Tibial nerve (tissue), 4 donors: Measurements from ENCODE around the gene SIM1. TPM values are rescaled to one million over a fixed set of nuclear protein-coding genes. Genes with fewer than 3 reads are reported as not detected.
A peak's percentile ranks its signal among the peaks of the same experiment; 100 is the strongest.

Experiments used
- DNase-seq, 2 donors: peaks; one replicate each; pipeline ENCODE4 v3.0.0-alpha.2; 2019; ENCODE audit warnings: low spot score in 2 of 2
- H3K27ac ChIP-seq, 4 donors: fragments of 200-600 bp; sonication (generic) in 3 of 4; one replicate each; pipeline ENCODE4 v1.5.1; 2017 to 2019; ENCODE audit warnings: mild to moderate bottlenecking in 1 of 4
- H3K27me3 ChIP-seq, 2 donors: fragments of 200-600 bp; sonication (generic) in 1 of 2; one replicate each; pipeline versions ENCODE4 v1.5.1 to v1.6.0; 2017 to 2019
- H3K36me3 ChIP-seq, 3 donors: fragments of 200-600 bp; sonication (generic); one replicate each; pipeline ENCODE4 v1.5.1; 2018 to 2019
- H3K4me1 ChIP-seq, 4 donors: fragments of 200-600 bp; sonication (generic) in 3 of 4; one replicate each; pipeline ENCODE4 v1.5.1; 2017 to 2019
- H3K4me3 ChIP-seq, 4 donors: fragments of 200-600 bp; sonication (generic) in 3 of 4; one replicate each; pipeline ENCODE4 v1.5.1; 2017 to 2019; ENCODE audit warnings: mild to moderate bottlenecking in 1 of 4, moderate library complexity in 1 of 4
- H3K9me3 ChIP-seq, 4 donors: fragments of 200-600 bp; sonication (generic) in 3 of 4; one replicate each; pipeline ENCODE4 v1.5.1; 2017 to 2019
- CTCF ChIP-seq, 5 experiments: fragments of 200-600 bp in 3 of 5; fragments of 450-650 bp in 2 of 5; sonication (generic) in 3 of 5; IDR thresholded peaks; one replicate each; pipeline ENCODE4 v1.5.1; 2016 to 2019; ENCODE audit warnings: antibody characterized with exemption in 5 of 5, mild to moderate bottlenecking in 3 of 5, moderate library complexity in 2 of 5
- EP300 ChIP-seq, 2 donors: sonication (generic); formaldehyde crosslinking; IDR thresholded peaks; one replicate each; pipeline ENCODE4 v1.6.1; 2017; ENCODE audit warnings: antibody characterized with exemption in 2 of 2, mild to moderate bottlenecking in 1 of 2
- POLR2A ChIP-seq, 2 donors: fragments of 450-650 bp; IDR thresholded peaks; one replicate each; pipeline ENCODE4 v1.6.1; 2017; ENCODE audit warnings: antibody characterized with exemption in 2 of 2, mild to moderate bottlenecking in 2 of 2, moderate library complexity in 2 of 2
- WGBS, 2 donors: methylation state at CpG; one replicate each; pipeline ENCODE4 v1.1.5; 2018; 5-methylcytosine and 5-hydroxymethylcytosine counted together
- total RNA-seq, 4 donors: library from RNA; depleted of rRNA; stranded (reverse); fragments of >200 nt; gene quantifications; one replicate each; pipeline ENCODE4 v1.1.0, GENCODE V29; 2016

SIM1 gene
- total RNA-seq, 4 donors from 2014 or later, result not detected

- Histone ChIP-seq H3K4me1 (peaks cover 0 to 50% (median 4%) of the 10 kb centered on the region in 4 donors), H3K9me3 (peaks cover 0 to 9% (median 0%) of the 10 kb centered on the region in 4 donors), H3K27ac (no peak overlapping the region), H3K36me3 (no peaks in the 10 kb centered on the region), H3K4me3 (no peak overlapping the region), H3K27me3 (peaks cover 20 to 100% of the 10 kb centered on the region in 2 donors)
- DNase-seq, result no peak
- TF ChIP-seq POLR2A (IDR thresholded peaks at IDR 0.05) (no peak), EP300 (IDR thresholded peaks at IDR 0.05) (no peak), CTCF (IDR thresholded peaks at IDR 0.05) (no peak)
Observed at GRCh38 chr6:100459592-100460184, 5.0 kb downstream of the SIM1 start.

GRCh38 chr6:100458841-100459591, 5.7 kb downstream of the SIM1 start:
- Histone ChIP-seq H3K27ac (no peak overlapping the region), H3K9me3 (peaks cover 0 to 9% (median 0%) of the 10 kb centered on the region in 4 donors), H3K4me3 (no peak overlapping the region), H3K4me1 (peaks cover 0 to 50% (median 2%) of the 10 kb centered on the region in 4 donors), H3K36me3 (no peaks in the 10 kb centered on the region), H3K27me3 (peaks cover 20 to 100% of the 10 kb centered on the region in 2 donors)
- no peak for DNase-seq
- TF ChIP-seq EP300 (IDR thresholded peaks at IDR 0.05) (peak in 1 of 2 donors; percentile 4), CTCF (IDR thresholded peaks at IDR 0.05) (no peak), POLR2A (IDR thresholded peaks at IDR 0.05) (no peak)
- 22 to 24% methylated on average over 10 of the region's 10 CpGs for WGBS, 2 donors

- H3K36me3 ChIP-seq, result no peaks in the 10 kb centered on the region
- no peak for DNase-seq
- peaks cover 16 to 100% of the 10 kb centered on the region in 2 donors for H3K27me3 ChIP-seq
- TF ChIP-seq EP300 (IDR thresholded peaks at IDR 0.05) (no peak), POLR2A (IDR thresholded peaks at IDR 0.05) (no peak), CTCF (IDR thresholded peaks at IDR 0.05) (no peak)
- H3K4me1 ChIP-seq, result peaks cover 0 to 46% (median 2%) of the 10 kb centered on the region in 4 donors
- WGBS, 2 donors, result 23 to 26% methylated on average over 27 to 34 of the region's 34 CpGs
- H3K4me3 ChIP-seq, result no peak overlapping the region
- no peak overlapping the region for H3K27ac ChIP-seq
- peaks cover 0 to 9% (median 0%) of the 10 kb centered on the region in 4 donors for H3K9me3 ChIP-seq
Observed at GRCh38 chr6:100457311-100457990, 7.3 kb downstream of the SIM1 start.

- H3K36me3 ChIP-seq, result no peaks in the 10 kb centered on the region
- no peak for DNase-seq
- H3K4me1 ChIP-seq, result peaks cover 0 to 46% (median 2%) of the 10 kb centered on the region in 4 donors
- H3K4me3 ChIP-seq, result no peak overlapping the region
- no peak for TF ChIP-seq EP300 (IDR thresholded peaks at IDR 0.05)
- TF ChIP-seq CTCF (IDR thresholded peaks at IDR 0.05), result no peak
- TF ChIP-seq POLR2A (IDR thresholded peaks at IDR 0.05), result no peak
- H3K27ac ChIP-seq, result no peak overlapping the region
- H3K9me3 ChIP-seq, result peaks cover 0 to 9% (median 0%) of the 10 kb centered on the region in 4 donors
- WGBS, 2 donors, result 16 to 32% methylated on average over 8 of the region's 8 CpGs
- peaks cover 10 to 100% of the 10 kb centered on the region in 2 donors for H3K27me3 ChIP-seq
Observed at GRCh38 chr6:100456908-100457235, 7.8 kb downstream of the SIM1 start.
